Measurements from ENCODE around the gene P2RY14.

Gene P2RY14

GRCh38 chr3:151199554-151200438, 78.5 kb downstream of the P2RY14 start:
- TF ChIP-seq, protein P1, sequence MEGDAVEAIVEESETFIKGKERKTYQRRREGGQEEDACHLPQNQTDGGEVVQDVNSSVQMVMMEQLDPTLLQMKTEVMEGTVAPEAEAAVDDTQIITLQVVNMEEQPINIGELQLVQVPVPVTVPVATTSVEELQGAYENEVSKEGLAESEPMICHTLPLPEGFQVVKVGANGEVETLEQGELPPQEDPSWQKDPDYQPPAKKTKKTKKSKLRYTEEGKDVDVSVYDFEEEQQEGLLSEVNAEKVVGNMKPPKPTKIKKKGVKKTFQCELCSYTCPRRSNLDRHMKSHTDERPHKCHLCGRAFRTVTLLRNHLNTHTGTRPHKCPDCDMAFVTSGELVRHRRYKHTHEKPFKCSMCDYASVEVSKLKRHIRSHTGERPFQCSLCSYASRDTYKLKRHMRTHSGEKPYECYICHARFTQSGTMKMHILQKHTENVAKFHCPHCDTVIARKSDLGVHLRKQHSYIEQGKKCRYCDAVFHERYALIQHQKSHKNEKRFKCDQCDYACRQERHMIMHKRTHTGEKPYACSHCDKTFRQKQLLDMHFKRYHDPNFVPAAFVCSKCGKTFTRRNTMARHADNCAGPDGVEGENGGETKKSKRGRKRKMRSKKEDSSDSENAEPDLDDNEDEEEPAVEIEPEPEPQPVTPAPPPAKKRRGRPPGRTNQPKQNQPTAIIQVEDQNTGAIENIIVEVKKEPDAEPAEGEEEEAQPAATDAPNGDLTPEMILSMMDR (IDR thresholded peaks at IDR 0.05; ENCODE audit: control insufficient read depth, insufficient read depth, low read depth, low read length, missing control alignments) = no peak
- H3K4me3 ChIP-seq (ENCODE audit: control insufficient read depth, low read depth, low read length) = no peak overlapping the region
- no peak for DNase-seq (ENCODE audit: low read depth)

DNA sequence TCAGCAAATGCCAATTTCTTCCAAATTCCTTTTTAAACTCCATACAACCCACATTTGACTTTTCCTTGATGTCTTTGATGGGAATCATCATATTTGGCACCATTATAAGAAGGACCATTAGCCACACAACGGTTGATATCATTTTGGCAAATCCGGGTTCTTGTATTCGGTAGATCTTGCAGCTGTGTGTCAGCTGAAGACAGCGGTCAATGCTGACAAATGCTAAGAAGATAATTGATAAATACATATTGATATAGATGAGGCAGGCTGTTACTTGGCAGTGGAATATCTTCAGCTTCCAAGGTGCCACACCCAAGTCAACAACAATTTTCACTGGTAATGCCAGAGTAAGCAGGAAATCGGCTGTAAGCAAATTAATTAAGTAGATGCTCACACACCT, 79.5 kb downstream of the P2RY14 start:
- no peak for DNase-seq (ENCODE audit: low read depth)
- TF ChIP-seq, protein P1 (IDR thresholded peaks at IDR 0.05; ENCODE audit: control insufficient read depth, insufficient read depth, low read depth, low read length, missing control alignments) = no peak
- no peak overlapping the region for H3K4me3 ChIP-seq (ENCODE audit: control insufficient read depth, low read depth, low read length)

- no peak for DNase-seq (ENCODE audit: low read depth)
- TF ChIP-seq, protein P1 (IDR thresholded peaks at IDR 0.05; ENCODE audit: control insufficient read depth, insufficient read depth, low read depth, low read length, missing control alignments) = no peak
- H3K4me3 ChIP-seq (ENCODE audit: control insufficient read depth, low read depth, low read length) = no peak overlapping the region
These were observed 80.2 kb downstream of the P2RY14 start for GRCh38 chr3:151197981-151198767.

GRCh38 chr3:151197228-151197627, 81.1 kb downstream of the P2RY14 start:
- TF ChIP-seq, protein P1 (IDR thresholded peaks at IDR 0.05; ENCODE audit: control insufficient read depth, insufficient read depth, low read depth, low read length, missing control alignments) = no peak
- no peak overlapping the region for H3K4me3 ChIP-seq (ENCODE audit: control insufficient read depth, low read depth, low read length)
- no peak for DNase-seq (ENCODE audit: low read depth)

DNA sequence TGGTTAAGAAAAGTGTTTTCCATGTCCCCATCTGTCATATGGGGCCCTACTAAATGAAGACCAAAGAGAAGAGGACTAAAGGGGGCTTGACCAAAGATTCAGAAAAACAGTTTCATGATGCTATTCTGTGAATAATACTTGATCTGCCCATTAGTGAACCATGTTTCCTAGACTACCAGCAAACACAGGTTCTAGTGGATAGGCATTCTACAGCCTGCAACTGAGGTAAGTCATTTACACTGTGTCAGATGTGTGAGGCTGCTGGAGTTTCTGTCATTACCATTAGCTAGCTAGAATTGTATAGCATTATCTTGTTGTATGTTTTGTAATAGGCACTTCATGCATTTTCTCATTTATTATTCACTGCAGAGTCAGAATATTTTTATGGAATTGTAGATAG, 81.9 kb downstream of the P2RY14 start:
- DNase-seq (ENCODE audit: low read depth) = no peak
- TF ChIP-seq, protein P1 (IDR thresholded peaks at IDR 0.05; ENCODE audit: control insufficient read depth, insufficient read depth, low read depth, low read length, missing control alignments) = no peak
- H3K4me3 ChIP-seq (ENCODE audit: control insufficient read depth, low read depth, low read length) = no peak overlapping the region

DNA sequence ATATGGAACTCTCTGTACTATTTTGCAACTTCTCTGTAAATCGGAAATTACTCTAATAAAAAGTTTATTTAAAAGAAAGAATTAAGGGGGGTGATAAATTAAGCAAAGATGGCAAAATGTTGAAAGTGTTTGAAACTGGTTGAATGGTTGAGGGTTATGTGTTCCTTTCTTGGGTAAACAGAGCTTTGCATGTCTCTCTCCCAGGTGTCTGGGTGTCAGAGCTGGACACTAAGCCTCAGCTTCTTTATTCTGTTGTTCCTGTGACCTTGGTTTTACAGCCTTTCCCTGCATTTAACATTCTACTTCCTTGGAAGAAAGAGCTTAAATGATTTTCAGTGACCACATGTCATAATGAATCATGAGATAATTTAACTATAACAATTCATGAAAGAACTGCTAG, 82.5 kb downstream of the P2RY14 start:
- TF ChIP-seq, protein P1 (IDR thresholded peaks at IDR 0.05; ENCODE audit: control insufficient read depth, insufficient read depth, low read depth, low read length, missing control alignments) = no peak
- no peak overlapping the region for H3K4me3 ChIP-seq (ENCODE audit: control insufficient read depth, low read depth, low read length)
- no peak for DNase-seq (ENCODE audit: low read depth)
